HepG2 (cell line): Measurements from ENCODE around the gene SLC27A3.

Experiments used
- POLR2AphosphoS5 ChIP-seq: IDR thresholded peaks from 2 replicates; pipeline ENCODE4 v1.6.1; 2012; ENCODE audit warnings: low read depth, low read length
- RAD21 ChIP-seq: fragments of 450-650 bp; formaldehyde crosslinking; IDR thresholded peaks from 2 replicates; pipeline ENCODE4 v1.5.0; 2020; ENCODE audit warnings: mild to moderate bottlenecking
- SCMH1 ChIP-seq: sonication (generic); formaldehyde crosslinking; IDR thresholded peaks from 2 replicates; pipeline ENCODE4 v1.9.0; 2021; ENCODE audit warnings: missing genetic modification reagents, mild to moderate bottlenecking, borderline replicate concordance
- SETDB1 ChIP-seq: sonication (generic); formaldehyde crosslinking; IDR thresholded peaks from 2 replicates; pipeline ENCODE4 v1.5.1; 2020; ENCODE audit warnings: missing genetic modification reagents, mild to moderate bottlenecking, borderline replicate concordance
- THAP11 ChIP-seq: IDR thresholded peaks from 2 replicates; pipeline ENCODE4 v1.6.1; 2016; ENCODE audit warnings: missing biosample characterization, missing genetic modification reagents
- TSC22D2 ChIP-seq: sonication (generic); formaldehyde crosslinking; IDR thresholded peaks from 2 replicates; pipeline ENCODE4 v1.5.1; 2020; ENCODE audit warnings: missing genetic modification reagents, mild to moderate bottlenecking, borderline replicate concordance
- U2AF2 ChIP-seq: fragments of 200-400 bp; formaldehyde crosslinking; IDR thresholded peaks from 2 replicates; pipeline ENCODE4 v1.6.1; 2017; ENCODE audit warnings: low read depth, mild to moderate bottlenecking, low read length
- TF ChIP-seq, protein P1 (sequence below): sonication (generic); formaldehyde crosslinking; IDR thresholded peaks from 2 replicates; pipeline ENCODE4 v1.4.0; 2020; ENCODE audit warnings: missing genetic modification reagents
- TF ChIP-seq, protein P2 (sequence below): IDR thresholded peaks from 2 replicates; pipeline ENCODE4 v1.6.1; 2016; ENCODE audit warnings: low read depth, missing genetic modification reagents, missing compliant biosample characterization
- TF ChIP-seq, protein P3 (sequence below): sonication (generic); formaldehyde crosslinking; IDR thresholded peaks from 2 replicates; pipeline ENCODE4 v1.5.0; 2020; ENCODE audit warnings: mild to moderate bottlenecking, missing genetic modification reagents, moderate library complexity
- TF ChIP-seq, protein P4 (sequence below): sonication (generic); formaldehyde crosslinking; IDR thresholded peaks from 2 replicates; pipeline ENCODE4 v1.4.0; 2020; ENCODE audit warnings: mild to moderate bottlenecking, low read depth, missing genetic modification reagents

DNA sequence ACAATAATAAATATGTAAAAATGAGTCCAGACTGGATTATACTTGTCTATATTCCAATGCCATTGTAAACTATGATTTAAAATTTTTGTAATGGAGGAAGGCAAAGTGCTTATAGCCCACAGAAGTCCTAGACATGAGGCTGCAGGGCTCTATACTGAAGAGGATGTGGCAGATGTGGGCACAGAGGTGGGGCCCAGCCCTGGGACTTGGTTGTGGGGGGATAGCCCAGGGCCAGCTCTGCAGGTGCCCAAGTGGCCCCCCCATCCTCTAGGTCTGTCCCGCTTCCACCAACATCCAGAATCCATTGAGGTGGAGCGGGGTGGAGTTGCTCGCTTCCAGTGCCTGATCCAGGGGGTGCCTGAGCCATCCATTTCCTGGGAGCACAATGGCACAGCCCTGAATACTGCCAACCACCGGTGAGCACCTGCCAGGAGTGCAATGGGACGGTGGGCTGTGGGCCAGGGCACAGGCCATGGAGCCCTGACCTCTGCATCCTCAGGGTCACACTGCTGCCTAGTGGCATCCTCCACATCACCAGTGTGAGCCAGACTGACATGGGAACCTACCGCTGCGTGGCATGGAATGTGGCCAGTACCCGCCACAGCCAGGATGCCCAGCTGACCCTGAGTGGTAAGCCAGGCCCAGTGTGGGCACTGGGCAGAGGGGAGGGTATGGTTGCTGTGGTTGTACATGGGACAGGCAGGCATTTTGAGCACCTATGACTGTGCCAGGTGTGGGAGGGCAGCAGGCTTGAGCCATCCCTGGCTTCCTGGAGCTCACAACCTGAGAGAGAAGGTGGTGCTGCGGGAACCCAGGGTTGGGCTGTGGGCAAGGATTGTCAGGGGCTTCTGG lies 21.0 kb downstream of the SLC27A3 start:
- TF ChIP-seq RAD21 (no peak), TSC22D2 (CRISPR knock-in tag) (no peak), U2AF2 (no peak), SCMH1 (CRISPR knock-in tag) (no peak), THAP11 (CRISPR knock-in tag) (no peak), SETDB1 (no peak), POLR2AphosphoS5 (no peak)
- TF ChIP-seq, protein P1, sequence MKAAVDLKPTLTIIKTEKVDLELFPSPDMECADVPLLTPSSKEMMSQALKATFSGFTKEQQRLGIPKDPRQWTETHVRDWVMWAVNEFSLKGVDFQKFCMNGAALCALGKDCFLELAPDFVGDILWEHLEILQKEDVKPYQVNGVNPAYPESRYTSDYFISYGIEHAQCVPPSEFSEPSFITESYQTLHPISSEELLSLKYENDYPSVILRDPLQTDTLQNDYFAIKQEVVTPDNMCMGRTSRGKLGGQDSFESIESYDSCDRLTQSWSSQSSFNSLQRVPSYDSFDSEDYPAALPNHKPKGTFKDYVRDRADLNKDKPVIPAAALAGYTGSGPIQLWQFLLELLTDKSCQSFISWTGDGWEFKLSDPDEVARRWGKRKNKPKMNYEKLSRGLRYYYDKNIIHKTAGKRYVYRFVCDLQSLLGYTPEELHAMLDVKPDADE = no peak
- TF ChIP-seq, protein P2, sequence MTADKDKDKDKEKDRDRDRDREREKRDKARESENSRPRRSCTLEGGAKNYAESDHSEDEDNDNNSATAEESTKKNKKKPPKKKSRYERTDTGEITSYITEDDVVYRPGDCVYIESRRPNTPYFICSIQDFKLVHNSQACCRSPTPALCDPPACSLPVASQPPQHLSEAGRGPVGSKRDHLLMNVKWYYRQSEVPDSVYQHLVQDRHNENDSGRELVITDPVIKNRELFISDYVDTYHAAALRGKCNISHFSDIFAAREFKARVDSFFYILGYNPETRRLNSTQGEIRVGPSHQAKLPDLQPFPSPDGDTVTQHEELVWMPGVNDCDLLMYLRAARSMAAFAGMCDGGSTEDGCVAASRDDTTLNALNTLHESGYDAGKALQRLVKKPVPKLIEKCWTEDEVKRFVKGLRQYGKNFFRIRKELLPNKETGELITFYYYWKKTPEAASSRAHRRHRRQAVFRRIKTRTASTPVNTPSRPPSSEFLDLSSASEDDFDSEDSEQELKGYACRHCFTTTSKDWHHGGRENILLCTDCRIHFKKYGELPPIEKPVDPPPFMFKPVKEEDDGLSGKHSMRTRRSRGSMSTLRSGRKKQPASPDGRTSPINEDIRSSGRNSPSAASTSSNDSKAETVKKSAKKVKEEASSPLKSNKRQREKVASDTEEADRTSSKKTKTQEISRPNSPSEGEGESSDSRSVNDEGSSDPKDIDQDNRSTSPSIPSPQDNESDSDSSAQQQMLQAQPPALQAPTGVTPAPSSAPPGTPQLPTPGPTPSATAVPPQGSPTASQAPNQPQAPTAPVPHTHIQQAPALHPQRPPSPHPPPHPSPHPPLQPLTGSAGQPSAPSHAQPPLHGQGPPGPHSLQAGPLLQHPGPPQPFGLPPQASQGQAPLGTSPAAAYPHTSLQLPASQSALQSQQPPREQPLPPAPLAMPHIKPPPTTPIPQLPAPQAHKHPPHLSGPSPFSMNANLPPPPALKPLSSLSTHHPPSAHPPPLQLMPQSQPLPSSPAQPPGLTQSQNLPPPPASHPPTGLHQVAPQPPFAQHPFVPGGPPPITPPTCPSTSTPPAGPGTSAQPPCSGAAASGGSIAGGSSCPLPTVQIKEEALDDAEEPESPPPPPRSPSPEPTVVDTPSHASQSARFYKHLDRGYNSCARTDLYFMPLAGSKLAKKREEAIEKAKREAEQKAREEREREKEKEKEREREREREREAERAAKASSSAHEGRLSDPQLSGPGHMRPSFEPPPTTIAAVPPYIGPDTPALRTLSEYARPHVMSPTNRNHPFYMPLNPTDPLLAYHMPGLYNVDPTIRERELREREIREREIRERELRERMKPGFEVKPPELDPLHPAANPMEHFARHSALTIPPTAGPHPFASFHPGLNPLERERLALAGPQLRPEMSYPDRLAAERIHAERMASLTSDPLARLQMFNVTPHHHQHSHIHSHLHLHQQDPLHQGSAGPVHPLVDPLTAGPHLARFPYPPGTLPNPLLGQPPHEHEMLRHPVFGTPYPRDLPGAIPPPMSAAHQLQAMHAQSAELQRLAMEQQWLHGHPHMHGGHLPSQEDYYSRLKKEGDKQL (CRISPR knock-in tag) = no peak
- TF ChIP-seq, protein P3, sequence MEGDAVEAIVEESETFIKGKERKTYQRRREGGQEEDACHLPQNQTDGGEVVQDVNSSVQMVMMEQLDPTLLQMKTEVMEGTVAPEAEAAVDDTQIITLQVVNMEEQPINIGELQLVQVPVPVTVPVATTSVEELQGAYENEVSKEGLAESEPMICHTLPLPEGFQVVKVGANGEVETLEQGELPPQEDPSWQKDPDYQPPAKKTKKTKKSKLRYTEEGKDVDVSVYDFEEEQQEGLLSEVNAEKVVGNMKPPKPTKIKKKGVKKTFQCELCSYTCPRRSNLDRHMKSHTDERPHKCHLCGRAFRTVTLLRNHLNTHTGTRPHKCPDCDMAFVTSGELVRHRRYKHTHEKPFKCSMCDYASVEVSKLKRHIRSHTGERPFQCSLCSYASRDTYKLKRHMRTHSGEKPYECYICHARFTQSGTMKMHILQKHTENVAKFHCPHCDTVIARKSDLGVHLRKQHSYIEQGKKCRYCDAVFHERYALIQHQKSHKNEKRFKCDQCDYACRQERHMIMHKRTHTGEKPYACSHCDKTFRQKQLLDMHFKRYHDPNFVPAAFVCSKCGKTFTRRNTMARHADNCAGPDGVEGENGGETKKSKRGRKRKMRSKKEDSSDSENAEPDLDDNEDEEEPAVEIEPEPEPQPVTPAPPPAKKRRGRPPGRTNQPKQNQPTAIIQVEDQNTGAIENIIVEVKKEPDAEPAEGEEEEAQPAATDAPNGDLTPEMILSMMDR = no peak
- TF ChIP-seq, protein P4, sequence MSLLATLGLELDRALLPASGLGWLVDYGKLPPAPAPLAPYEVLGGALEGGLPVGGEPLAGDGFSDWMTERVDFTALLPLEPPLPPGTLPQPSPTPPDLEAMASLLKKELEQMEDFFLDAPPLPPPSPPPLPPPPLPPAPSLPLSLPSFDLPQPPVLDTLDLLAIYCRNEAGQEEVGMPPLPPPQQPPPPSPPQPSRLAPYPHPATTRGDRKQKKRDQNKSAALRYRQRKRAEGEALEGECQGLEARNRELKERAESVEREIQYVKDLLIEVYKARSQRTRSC (CRISPR knock-in tag) = no peak
